NCI-H69 (cell line): Measurements from ENCODE around the gene KLHL11.
A peak's percentile ranks its signal among the peaks of the same experiment; 100 is the strongest.
"Not testable (repeated sequence)": the region's sequence is repeated elsewhere in the genome, so short reads cannot be mapped to it uniquely, and the experiment has no call there.

ENCODE experiments used
- DNase-seq: peaks from one replicate; lab custom pipeline; 2025; lab: John Stamatoyannopoulos, UW

KLHL11 gene

GRCh38 chr17:41888332-41888965 is 23.2 kb upstream of the KLHL11 start:
- DNase-seq: no peak

GRCh38 chr17:41885733-41886132 is 20.5 kb upstream of the KLHL11 start:
- peak; percentile 18 for DNase-seq

- no peak for DNase-seq
Observed at GRCh38 chr17:41882756-41883155, 17.5 kb upstream of the KLHL11 start.

- no peak for DNase-seq
Observed at GRCh38 chr17:41880130-41880529, 14.9 kb upstream of the KLHL11 start.

- not testable (repeated sequence) for DNase-seq
Observed at GRCh38 chr17:41874293-41874670, 9.1 kb upstream of the KLHL11 start.

- no peak for DNase-seq
Observed at GRCh38 chr17:41873559-41874292, 8.5 kb upstream of the KLHL11 start.

- DNase-seq: no peak
Observed at GRCh38 chr17:41871789-41872188, 6.6 kb upstream of the KLHL11 start.

GRCh38 chr17:41870627-41871026 is 5.4 kb upstream of the KLHL11 start:
- DNase-seq: no peak

GRCh38 chr17:41870097-41870496 is 4.9 kb upstream of the KLHL11 start:
- DNase-seq: no peak

GRCh38 chr17:41869426-41869825 is 4.2 kb upstream of the KLHL11 start:
- no peak for DNase-seq

GRCh38 chr17:41868568-41868967 is 3.3 kb upstream of the KLHL11 start:
- no peak for DNase-seq

- no peak for DNase-seq
Observed at GRCh38 chr17:41865596-41865893, 322 bp upstream of the KLHL11 start.

GRCh38 chr17:41864498-41864835 is 756 bp downstream of the KLHL11 start:
- no peak for DNase-seq

- DNase-seq: peak; percentile 29
Observed at GRCh38 chr17:41863074-41863848, 2.0 kb downstream of the KLHL11 start.

- DNase-seq: peak; percentile 31
Observed at GRCh38 chr17:41860254-41860931, 4.8 kb downstream of the KLHL11 start.

GRCh38 chr17:41851382-41851781 is 13.8 kb downstream of the KLHL11 start:
- DNase-seq: not testable (repeated sequence)

- no peak for DNase-seq
Observed at GRCh38 chr17:41849251-41849990, 15.8 kb downstream of the KLHL11 start.

GRCh38 chr17:41848788-41849187 is 16.4 kb downstream of the KLHL11 start:
- no peak for DNase-seq

- DNase-seq: no peak
Observed at GRCh38 chr17:41844971-41845370, 20.3 kb downstream of the KLHL11 start.

GRCh38 chr17:41840781-41841180 is 24.4 kb downstream of the KLHL11 start:
- not testable (repeated sequence) for DNase-seq

GRCh38 chr17:41839448-41839847 is 25.8 kb downstream of the KLHL11 start:
- not testable (repeated sequence) for DNase-seq
